D341Med (cell line): Measurements from ENCODE around the gene TBC1D3.
"Not testable (repeated sequence)": the region's sequence is repeated elsewhere in the genome, so short reads cannot be mapped to it uniquely, and the experiment has no call there.

Source experiments
- DNase-seq: peaks from one replicate; pipeline ENCODE4 v3.0.0; 2012; ENCODE audit warnings: low spot score

Gene TBC1D3

GRCh38 chr17:38192455-38192854 is at the start of gene TBC1D3:
Gene TBC1D3, minus strand, starts transcription at chr17:38192555. Its CDS starts 1,526 bp downstream, at chr17:38191029.
- DNase-seq = not testable (repeated sequence)

- not testable (repeated sequence) for DNase-seq
Measured at GRCh38 chr17:38232790-38233189, 40.4 kb upstream of the TBC1D3 start.

- DNase-seq = not testable (repeated sequence)
Measured at GRCh38 chr17:38225844-38226495, 33.6 kb upstream of the TBC1D3 start.

GRCh38 chr17:38220867-38221266 is 28.5 kb upstream of the TBC1D3 start:
- not testable (repeated sequence) for DNase-seq

- DNase-seq = not testable (repeated sequence)
Measured at GRCh38 chr17:38200271-38200670, 7.9 kb upstream of the TBC1D3 start.

- not testable (repeated sequence) for DNase-seq
Measured at GRCh38 chr17:38134860-38135259, 57.5 kb downstream of the TBC1D3 start.
